IMR-90 (cell line): ENCODE measurements around the gene CROCC. TPM values are rescaled to one million over a fixed set of nuclear protein-coding genes. Genes with fewer than 3 reads are reported as not detected.

Experiments
- ATAC-seq: fragments of 200-7000 bp; cut with Tn5 transposase; 2 replicates; pipeline ENCODE4 v1.9.1; 2020; ENCODE audit warnings: low read depth, mild to moderate bottlenecking, moderate library complexity
- Bru-seq: library from RNA; stranded (reverse); fragments of 400-500 nt; gene quantifications from one replicate; lab custom pipeline; 2021; lab: Mats Ljungman, UMichigan
- BruChase-seq, 2 experiments: library from RNA; stranded (reverse); fragments of 400-500 nt; gene quantifications; one replicate each; lab custom pipeline; 2021; lab: Mats Ljungman, UMichigan
- BruUV-seq: library from RNA; stranded (reverse); fragments of 400-500 nt; replicated peaks from 2 replicates; lab custom pipeline; 2021; lab: Mats Ljungman, UMichigan
- CTCF ChIA-PET: fragments of 300-600 bp; formaldehyde crosslinking; extraction: SDS; loops from one replicate; lab custom pipeline; 2021; ENCODE audit warnings: antibody characterized with exemption; lab: Yijun Ruan, JAX
- POLR2A ChIA-PET: fragments of 300-600 bp; sonication (Branson Sonifier 250); formaldehyde crosslinking; loops from one replicate; lab custom pipeline; 2022; ENCODE audit warnings: antibody characterized with exemption; ENCODE audit not compliant: unreplicated experiment; lab: Charles Lee
- DNase-seq: peaks from one replicate; pipeline ENCODE4 v3.0.0; 2013
- H2AFZ ChIP-seq: replicated peaks from 2 replicates; pipeline ENCODE3; 2013; ENCODE audit warnings: low read length, mild to moderate bottlenecking; ENCODE audit not compliant: poor library complexity
- H2AK5ac ChIP-seq: 2 replicates; pipeline ENCODE4 v1.6.1; 2013; ENCODE audit warnings: low read depth, low read length, inconsistent platforms
- H2AK9ac ChIP-seq: replicated peaks from 2 replicates; pipeline ENCODE3; 2013; ENCODE audit warnings: mild to moderate bottlenecking, low read depth, low read length, moderate library complexity; ENCODE audit not compliant: poor library complexity
- H2BK120ac ChIP-seq: 2 replicates; pipeline ENCODE4 v1.6.1; 2013; ENCODE audit warnings: low read depth, low read length, inconsistent platforms
- H2BK15ac ChIP-seq: 3 replicates; pipeline ENCODE4 v1.6.1; 2013; ENCODE audit warnings: low read depth, low read length, inconsistent platforms
- H2BK20ac ChIP-seq: 2 replicates; pipeline ENCODE4 v1.6.1; 2013; ENCODE audit warnings: low read depth, mild to moderate bottlenecking, inconsistent platforms, low read length, moderate library complexity
- H2BK5ac ChIP-seq: 2 replicates; pipeline ENCODE4 v1.6.1; 2013; ENCODE audit warnings: mild to moderate bottlenecking, low read depth, low read length, inconsistent platforms; ENCODE audit not compliant: poor library complexity, severe bottlenecking
- H3K14ac ChIP-seq: replicated peaks from 2 replicates; pipeline ENCODE4 v1.6.1; 2013; ENCODE audit warnings: low read depth, low read length, inconsistent platforms
- H3K18ac ChIP-seq: 2 replicates; pipeline ENCODE4 v1.6.1; 2013; ENCODE audit warnings: low read depth, low read length, control low read depth
- H3K23ac ChIP-seq: 2 replicates; pipeline ENCODE4 v1.6.1; 2013; ENCODE audit warnings: low read depth, low read length, inconsistent platforms
- H3K27ac ChIP-seq: 2 replicates; pipeline ENCODE4 v1.5.1; 2013; ENCODE audit warnings: mild to moderate bottlenecking, control low read depth, low read length; ENCODE audit not compliant: insufficient read depth
- H3K27me3 ChIP-seq: 2 replicates; pipeline ENCODE4 v1.6.1; 2013; ENCODE audit warnings: low read length; ENCODE audit not compliant: control insufficient read depth, insufficient read depth
- H3K36me3 ChIP-seq: 2 replicates; pipeline ENCODE4 v1.6.1; 2013; ENCODE audit warnings: low read length, mixed read lengths; ENCODE audit not compliant: control insufficient read depth, insufficient read depth
- H3K4ac ChIP-seq: 2 replicates; pipeline ENCODE4 v1.6.1; 2013; ENCODE audit warnings: low read depth, low read length, inconsistent platforms
- H3K4me1 ChIP-seq: 2 replicates; pipeline ENCODE4 v1.6.1; 2013; ENCODE audit warnings: low read length, mixed read lengths; ENCODE audit not compliant: control insufficient read depth, insufficient read depth
- H3K4me2 ChIP-seq: 2 replicates; pipeline ENCODE4 v1.6.1; 2013; ENCODE audit warnings: low read depth, mild to moderate bottlenecking, control low read depth, low read length, moderate library complexity
- H3K4me3 ChIP-seq: 2 replicates; pipeline ENCODE4 v1.5.1; 2013; ENCODE audit warnings: low read depth, mild to moderate bottlenecking, control low read depth, low read length, moderate library complexity; ENCODE audit not compliant: insufficient read depth
- H3K56ac ChIP-seq: 2 replicates; pipeline ENCODE4 v1.6.1; 2013; ENCODE audit warnings: low read length, inconsistent platforms; ENCODE audit not compliant: insufficient read depth; ENCODE audit errors: extremely low read depth
- H3K79me1 ChIP-seq, 2 experiments: 2 replicates each; pipeline ENCODE4 v1.6.1; 2013; ENCODE audit warnings: low read length in 2 of 2, inconsistent platforms in 1 of 2, low read depth in 1 of 2
- H3K9ac ChIP-seq: 2 replicates; pipeline ENCODE4 v1.6.1; 2013; ENCODE audit warnings: low read depth, low read length, control low read depth
- H3K9me1 ChIP-seq: 2 replicates; pipeline ENCODE4 v1.6.1; 2013; ENCODE audit warnings: low read length, inconsistent platforms; ENCODE audit not compliant: insufficient read depth
- H3K9me3 ChIP-seq: 2 replicates; pipeline ENCODE4 v1.6.1; 2013; ENCODE audit warnings: low read length; ENCODE audit not compliant: control insufficient read depth, insufficient read depth
- H4K20me1 ChIP-seq: 2 replicates; pipeline ENCODE4 v1.6.1; 2013; ENCODE audit warnings: low read length, inconsistent platforms; ENCODE audit not compliant: insufficient read depth
- H4K5ac ChIP-seq: 2 replicates; pipeline ENCODE4 v1.6.1; 2013; ENCODE audit warnings: mild to moderate bottlenecking, low read depth, low read length, control low read depth
- H4K8ac ChIP-seq, 2 experiments: 2 replicates each; pipeline ENCODE4 v1.6.1; 2013; ENCODE audit warnings: low read depth in 2 of 2, low read length in 2 of 2, control low read depth in 1 of 2, inconsistent platforms in 1 of 2
- H4K91ac ChIP-seq: 2 replicates; pipeline ENCODE4 v1.6.1; 2013; ENCODE audit warnings: low read depth, low read length, inconsistent platforms; ENCODE audit not compliant: insufficient read depth
- NFE2L2 ChIP-seq: fragments of 150-350 bp; IDR thresholded peaks from 2 replicates; pipeline ENCODE4 v1.6.1; 2016; ENCODE audit warnings: low read depth, mild to moderate bottlenecking, low read length
- WGBS, 2 experiments: methylation state at CpG; one replicate each; pipeline versions ENCODE4 v1.1.5 to v1.1.7; 2013; ENCODE audit warnings: missing lambda C conversion rate in 2 of 2; ENCODE audit not compliant: insufficient read length in 1 of 2; ENCODE audit errors: extremely low coverage in 2 of 2; 5-methylcytosine and 5-hydroxymethylcytosine counted together
- dilution Hi-C: fragments of 300-500 bp; cut with HindIII; formaldehyde crosslinking; loops from one replicate; pipeline ENCODE4 v1.14.3; 2018; ENCODE audit warnings: low sequenced_read_pairs; ENCODE audit not compliant: unreplicated experiment
- in situ Hi-C: fragments of 300-500 bp; cut with MboI; formaldehyde crosslinking; loops from 3 replicates; pipeline ENCODE4 v1.14.3; 2019; ENCODE audit warnings: low sequenced_read_pairs, inconsistent platforms, mixed read lengths
- intact Hi-C: fragments of 100-400 bp; cut with micrococcal nuclease; formaldehyde crosslinking; loops from 2 replicates; pipeline ENCODE4 v1.10.0; 2022
- long read RNA-seq: library from polyadenylated mRNA; unstranded; transcript quantifications from one replicate; pipeline ENCODE4 v2.0.0, GENCODE V29; 2021; ENCODE audit not compliant: unreplicated experiment
- polyA plus RNA-seq, 3 experiments: library from polyadenylated mRNA; depleted of rRNA; stranded (reverse); fragments of >200 nt; gene quantifications; 2 replicates each; pipeline ENCODE4 v1.2.3, GENCODE V29; 2012; ENCODE audit warnings: low replicate concordance in 1 of 3
- total RNA-seq: library from RNA; depleted of rRNA; stranded (reverse); fragments of >200 nt; gene quantifications from 2 replicates; pipeline ENCODE4 v1.2.3, GENCODE V29; 2012; rRNA removed
- TF ChIP-seq, protein P1 (sequence below): fragments of 150-350 bp; IDR thresholded peaks from 2 replicates; pipeline ENCODE4 v1.6.1; 2017; ENCODE audit warnings: mild to moderate bottlenecking, antibody characterized with exemption, low read length, low read depth

The CROCC gene, protein sequence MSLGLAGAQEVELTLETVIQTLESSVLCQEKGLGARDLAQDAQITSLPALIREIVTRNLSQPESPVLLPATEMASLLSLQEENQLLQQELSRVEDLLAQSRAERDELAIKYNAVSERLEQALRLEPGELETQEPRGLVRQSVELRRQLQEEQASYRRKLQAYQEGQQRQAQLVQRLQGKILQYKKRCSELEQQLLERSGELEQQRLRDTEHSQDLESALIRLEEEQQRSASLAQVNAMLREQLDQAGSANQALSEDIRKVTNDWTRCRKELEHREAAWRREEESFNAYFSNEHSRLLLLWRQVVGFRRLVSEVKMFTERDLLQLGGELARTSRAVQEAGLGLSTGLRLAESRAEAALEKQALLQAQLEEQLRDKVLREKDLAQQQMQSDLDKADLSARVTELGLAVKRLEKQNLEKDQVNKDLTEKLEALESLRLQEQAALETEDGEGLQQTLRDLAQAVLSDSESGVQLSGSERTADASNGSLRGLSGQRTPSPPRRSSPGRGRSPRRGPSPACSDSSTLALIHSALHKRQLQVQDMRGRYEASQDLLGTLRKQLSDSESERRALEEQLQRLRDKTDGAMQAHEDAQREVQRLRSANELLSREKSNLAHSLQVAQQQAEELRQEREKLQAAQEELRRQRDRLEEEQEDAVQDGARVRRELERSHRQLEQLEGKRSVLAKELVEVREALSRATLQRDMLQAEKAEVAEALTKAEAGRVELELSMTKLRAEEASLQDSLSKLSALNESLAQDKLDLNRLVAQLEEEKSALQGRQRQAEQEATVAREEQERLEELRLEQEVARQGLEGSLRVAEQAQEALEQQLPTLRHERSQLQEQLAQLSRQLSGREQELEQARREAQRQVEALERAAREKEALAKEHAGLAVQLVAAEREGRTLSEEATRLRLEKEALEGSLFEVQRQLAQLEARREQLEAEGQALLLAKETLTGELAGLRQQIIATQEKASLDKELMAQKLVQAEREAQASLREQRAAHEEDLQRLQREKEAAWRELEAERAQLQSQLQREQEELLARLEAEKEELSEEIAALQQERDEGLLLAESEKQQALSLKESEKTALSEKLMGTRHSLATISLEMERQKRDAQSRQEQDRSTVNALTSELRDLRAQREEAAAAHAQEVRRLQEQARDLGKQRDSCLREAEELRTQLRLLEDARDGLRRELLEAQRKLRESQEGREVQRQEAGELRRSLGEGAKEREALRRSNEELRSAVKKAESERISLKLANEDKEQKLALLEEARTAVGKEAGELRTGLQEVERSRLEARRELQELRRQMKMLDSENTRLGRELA (N-terminal part only)
- total RNA-seq (7.2 and 7.5 TPM in 2 replicates), polyA plus RNA-seq (2012; rRNA removed) (13.7 and 14.7 TPM in 2 replicates), Bru-seq, nascent RNA (percentile 56 among the genes with signal in this experiment), BruChase-seq, experiment 1, labeled RNA remaining after a 6-hour chase (percentile 72 among the genes with signal in this experiment), BruChase-seq, experiment 2, labeled RNA remaining after a 2-hour chase (percentile 61 among the genes with signal in this experiment)
- 10.7 and 12.9 TPM in 2 replicates for polyA plus RNA-seq (2012; cell fraction: cytosol; rRNA removed)
- polyA plus RNA-seq (2012; cell fraction: nucleus; rRNA removed; ENCODE audit: low replicate concordance) = 82.9 and 147 TPM in 2 replicates
- long read RNA-seq, partial matches to known transcripts = 2 of 11 reads
- long read RNA-seq, other reads (novel, unspliced or antisense) = 9 of 11 reads

DNA sequence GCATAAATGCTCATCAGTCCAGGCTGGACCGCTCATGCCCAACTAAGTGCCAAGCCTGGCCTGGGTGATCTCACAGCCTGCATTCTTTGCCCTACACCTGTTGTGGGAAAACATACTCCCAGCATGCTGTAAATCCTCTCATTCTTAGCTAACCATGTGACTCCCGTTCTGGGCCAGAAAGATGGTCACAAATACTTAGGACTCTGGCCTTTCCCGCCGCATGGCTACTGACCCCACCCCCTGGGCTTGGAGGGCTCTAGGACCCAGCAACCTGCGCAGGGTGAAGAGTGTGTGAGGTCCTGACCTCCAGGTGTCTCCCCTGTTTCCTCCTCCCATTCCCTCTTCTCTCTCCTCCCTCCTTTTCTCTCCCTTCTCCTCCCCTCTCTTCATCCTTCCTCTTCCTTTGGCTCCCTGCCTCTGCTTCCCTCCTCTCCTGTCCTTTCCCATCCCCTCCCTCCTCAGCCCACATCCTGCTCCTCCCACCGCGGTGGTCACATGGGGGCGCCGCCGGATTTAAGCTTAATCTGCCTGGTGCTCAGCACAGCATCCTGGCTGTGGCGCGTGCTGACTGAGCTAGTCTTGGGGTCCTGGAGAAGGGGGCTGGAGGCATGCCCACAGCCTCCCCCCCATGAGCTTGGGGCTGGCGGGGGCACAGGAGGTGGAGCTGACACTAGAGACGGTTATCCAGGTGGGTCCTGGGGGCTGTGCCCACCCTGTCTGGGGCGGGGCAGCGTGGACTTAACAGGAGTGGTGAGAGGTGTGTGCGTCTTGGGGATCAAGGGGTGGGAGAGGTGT is at the start of gene CROCC:
CROCC (plus strand) TSS at position 541 of the 795 bp plus-strand sequence; CDS start at position 629, 88 bp downstream.
- no peak within 1 kb of the TSS for H3K9ac ChIP-seq
- H2BK15ac ChIP-seq = no peak within 1 kb of the TSS
- TF ChIP-seq NFE2L2 = no peak
- TF ChIP-seq, protein P1, sequence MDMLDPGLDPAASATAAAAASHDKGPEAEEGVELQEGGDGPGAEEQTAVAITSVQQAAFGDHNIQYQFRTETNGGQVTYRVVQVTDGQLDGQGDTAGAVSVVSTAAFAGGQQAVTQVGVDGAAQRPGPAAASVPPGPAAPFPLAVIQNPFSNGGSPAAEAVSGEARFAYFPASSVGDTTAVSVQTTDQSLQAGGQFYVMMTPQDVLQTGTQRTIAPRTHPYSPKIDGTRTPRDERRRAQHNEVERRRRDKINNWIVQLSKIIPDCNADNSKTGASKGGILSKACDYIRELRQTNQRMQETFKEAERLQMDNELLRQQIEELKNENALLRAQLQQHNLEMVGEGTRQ = peak; percentile 75
- H3K56ac ChIP-seq = no peak within 1 kb of the TSS
- no peak within 1 kb of the TSS for H4K8ac ChIP-seq
- ChIA-PET CTCF (no interaction called here), POLR2A (no interaction called here)
- DNase-seq = no peak
- peak within 1 kb of the TSS; percentile 82 for H2AFZ ChIP-seq
- H3K4ac ChIP-seq = no peak within 1 kb of the TSS
- no peak within 1 kb of the TSS for H2BK5ac ChIP-seq
- H2BK120ac ChIP-seq = no peak within 1 kb of the TSS
- H4K91ac ChIP-seq = no peak within 1 kb of the TSS
- H2BK20ac ChIP-seq = no peak within 1 kb of the TSS
- H3K4me1 ChIP-seq = peaks cover 5% of the 10 kb centered on the region; the same call in 1 of the 2 replicates
- H4K20me1 ChIP-seq = no peaks in the 10 kb centered on the region
- no peak within 1 kb of the TSS for H3K4me2 ChIP-seq
- H3K9me3 ChIP-seq = no peaks in the 10 kb centered on the region
- H3K23ac ChIP-seq = no peak within 1 kb of the TSS; the same call in 1 of the 2 replicates
- no TSS peak for BruUV-seq
- no peak within 1 kb of the TSS for H2AK5ac ChIP-seq
- no peak within 1 kb of the TSS for H3K18ac ChIP-seq
- no peaks in the 10 kb centered on the region; the same call in 1 of the 2 replicates for H3K27me3 ChIP-seq
- peaks cover 9% of the 10 kb centered on the region; the same call in 1 of the 2 replicates for H3K9me1 ChIP-seq
- peak; percentile 60 for ATAC-seq
- intact Hi-C loops = no loop called here
- 49% methylated on average over 3 of the region's 17 CpGs; no CpG with 5 or more reads in 1 of the 2 experiments for WGBS, 2 experiments
- H2AK9ac ChIP-seq = peak within 1 kb of the TSS; percentile 67
- H3K4me3 ChIP-seq = no peak within 1 kb of the TSS
- dilution Hi-C loops = no loop called here
- no peaks in the 10 kb centered on the region for H3K36me3 ChIP-seq
- no peak within 1 kb of the TSS for H4K5ac ChIP-seq
- no peak within 1 kb of the TSS for H3K27ac ChIP-seq
- H3K79me1 ChIP-seq = peaks cover 0 to 5% of the 10 kb centered on the region in 2 experiments; a peak in 1 of 4 replicates
- in situ Hi-C loops = no loop called here
- no peak within 1 kb of the TSS for H3K14ac ChIP-seq
